ENCODE data around the gene COL4A4.
"Not testable (repeated sequence)": the region's sequence is repeated elsewhere in the genome, so short reads cannot be mapped to it uniquely, and the experiment has no call there.

The COL4A4 gene

GRCh38 chr2:227117852-227118251, 46.2 kb downstream of the COL4A4 start:
- DNase-seq (ENCODE audit: low read depth in 2 of 2, low spot score in 1 of 2) = no peak

GRCh38 chr2:227117027-227117426, 47.0 kb downstream of the COL4A4 start:
- DNase-seq (ENCODE audit: low read depth in 2 of 2, low spot score in 1 of 2) = no peak

- no peak for DNase-seq (ENCODE audit: low read depth in 2 of 2, low spot score in 1 of 2)
Observed at GRCh38 chr2:227115761-227116160, 48.2 kb downstream of the COL4A4 start.

- DNase-seq (ENCODE audit: low read depth in 2 of 2, low spot score in 1 of 2) = no peak
Observed at GRCh38 chr2:227106845-227107759, 56.9 kb downstream of the COL4A4 start.

- no peak for DNase-seq (ENCODE audit: low read depth in 2 of 2, low spot score in 1 of 2)
Observed at GRCh38 chr2:227103583-227103982, 60.4 kb downstream of the COL4A4 start.

GRCh38 chr2:227099340-227099739, 64.7 kb downstream of the COL4A4 start:
- no peak for DNase-seq (ENCODE audit: low read depth in 2 of 2, low spot score in 1 of 2)

- no peak for DNase-seq (ENCODE audit: low read depth in 2 of 2, low spot score in 1 of 2)
Observed at GRCh38 chr2:227098162-227098515, 65.9 kb downstream of the COL4A4 start.

- no peak for DNase-seq (ENCODE audit: low read depth in 2 of 2, low spot score in 1 of 2)
Observed at GRCh38 chr2:227097495-227098161, 66.4 kb downstream of the COL4A4 start.

GRCh38 chr2:227095346-227095745, 68.7 kb downstream of the COL4A4 start:
- no peak for DNase-seq (ENCODE audit: low read depth in 2 of 2, low spot score in 1 of 2)

GRCh38 chr2:227082286-227082685, 81.7 kb downstream of the COL4A4 start:
- no peak for DNase-seq (ENCODE audit: low read depth in 2 of 2, low spot score in 1 of 2)

GRCh38 chr2:227079726-227080125, 84.3 kb downstream of the COL4A4 start:
- DNase-seq (ENCODE audit: low read depth in 2 of 2, low spot score in 1 of 2) = no peak

- DNase-seq (ENCODE audit: low read depth in 2 of 2, low spot score in 1 of 2) = not testable (repeated sequence)
Observed at GRCh38 chr2:227065065-227065464, 98.9 kb downstream of the COL4A4 start.

- no peak for DNase-seq (ENCODE audit: low read depth in 2 of 2, low spot score in 1 of 2)
Observed at GRCh38 chr2:227058888-227059399, 105.1 kb downstream of the COL4A4 start.

- no peak for DNase-seq (ENCODE audit: low read depth in 2 of 2, low spot score in 1 of 2)
Observed at GRCh38 chr2:227057743-227058447, 106.1 kb downstream of the COL4A4 start.

- DNase-seq (ENCODE audit: low read depth in 2 of 2, low spot score in 1 of 2) = no peak
Observed at GRCh38 chr2:227057060-227057459, 106.9 kb downstream of the COL4A4 start.

GRCh38 chr2:227054006-227054405, 110.0 kb downstream of the COL4A4 start:
- DNase-seq (ENCODE audit: low read depth in 2 of 2, low spot score in 1 of 2) = no peak

- DNase-seq (ENCODE audit: low read depth in 2 of 2, low spot score in 1 of 2) = no peak
Observed at GRCh38 chr2:227052879-227053278, 111.1 kb downstream of the COL4A4 start.

- no peak for DNase-seq (ENCODE audit: low read depth in 2 of 2, low spot score in 1 of 2)
Observed at GRCh38 chr2:227043981-227044380, 120.0 kb downstream of the COL4A4 start.

- DNase-seq (ENCODE audit: low read depth in 2 of 2, low spot score in 1 of 2) = no peak
Observed at GRCh38 chr2:227038550-227039189, 125.3 kb downstream of the COL4A4 start.

GRCh38 chr2:227036527-227036926, 127.5 kb downstream of the COL4A4 start:
- no peak for DNase-seq (ENCODE audit: low read depth in 2 of 2, low spot score in 1 of 2)

- no peak for DNase-seq (ENCODE audit: low read depth in 2 of 2, low spot score in 1 of 2)
Observed at GRCh38 chr2:227035711-227036367, 128.2 kb downstream of the COL4A4 start.
